Hepatocyte (in vitro differentiated cells): Measurements from ENCODE around the gene ARHGAP25.

Experiments
- CTCF ChIP-seq: fragments of 200-600 bp; sonication (generic); IDR thresholded peaks from 2 replicates; pipeline ENCODE4 v1.5.1; 2016; ENCODE audit warnings: antibody characterized with exemption, mild to moderate bottlenecking; ENCODE audit not compliant: poor library complexity
- EZH2 ChIP-seq: fragments of 200-600 bp; sonication (generic); IDR thresholded peaks from 2 replicates; pipeline ENCODE4 v1.6.1; 2016; ENCODE audit warnings: antibody characterized with exemption, mild to moderate bottlenecking, borderline replicate concordance

GRCh38 chr2:68784915-68785314 lies 50.3 kb downstream of the ARHGAP25 start:
- TF ChIP-seq CTCF, result no peak
- no peak for TF ChIP-seq EZH2
